OCI-LY7 (cell line): ENCODE measurements around the gene FRZB. TPM values are rescaled to one million over a fixed set of nuclear protein-coding genes. Genes with fewer than 3 reads are reported as not detected.
"Not testable (repeated sequence)": the region's sequence is repeated elsewhere in the genome, so short reads cannot be mapped to it uniquely, and the experiment has no call there.

Source experiments
- BruUV-seq: library from RNA; stranded (reverse); fragments of 400-500 nt; replicated peaks from 2 replicates; lab custom pipeline; 2021; lab: Mats Ljungman, UMichigan
- CTCF ChIA-PET: fragments of 300-600 bp; sonication (Branson Sonifier 250); formaldehyde crosslinking; loops from one replicate; lab custom pipeline; 2022; ENCODE audit warnings: antibody characterized with exemption; ENCODE audit not compliant: unreplicated experiment; lab: Charles Lee
- POLR2A ChIA-PET: fragments of 300-600 bp; sonication (Branson Sonifier 250); formaldehyde crosslinking; loops from one replicate; lab custom pipeline; 2022; ENCODE audit warnings: antibody characterized with exemption; lab: Charles Lee
- DNase-seq: peaks from one replicate; pipeline ENCODE4 v3.0.0-alpha.2; 2015; ENCODE audit warnings: low spot score
- H2AFZ ChIP-seq: fragments of 200-600 bp; sonication (generic), shearing (Covaris generic); 2 replicates; pipeline ENCODE4 v1.6.1; 2014; ENCODE audit warnings: mild to moderate bottlenecking, antibody characterized with exemption, low read length, moderate library complexity
- H3K27ac ChIP-seq: fragments of 200-600 bp; sonication (generic); 2 replicates; pipeline ENCODE4 v1.5.1; 2014; ENCODE audit warnings: mixed run types, low read depth, mild to moderate bottlenecking, moderate library complexity, low read length, inconsistent platforms; ENCODE audit not compliant: poor library complexity, severe bottlenecking
- H3K36me3 ChIP-seq: fragments of 200-600 bp; sonication (generic); 2 replicates; pipeline ENCODE4 v1.6.1; 2014; ENCODE audit warnings: mild to moderate bottlenecking, antibody characterized with exemption, low read length, moderate library complexity, mixed read lengths; ENCODE audit not compliant: insufficient read depth
- H3K4me1 ChIP-seq: fragments of 200-600 bp; sonication (generic); 2 replicates; pipeline ENCODE4 v1.5.1; 2014; ENCODE audit warnings: mild to moderate bottlenecking, low read length; ENCODE audit not compliant: insufficient read depth, poor library complexity, severe bottlenecking
- H3K4me2 ChIP-seq: fragments of 200-600 bp; sonication (generic); 2 replicates; pipeline ENCODE4 v1.6.1; 2014; ENCODE audit warnings: mild to moderate bottlenecking, low read length
- H3K4me3 ChIP-seq: fragments of 200-600 bp; sonication (generic); 2 replicates; pipeline ENCODE4 v1.5.1; 2014; ENCODE audit warnings: mild to moderate bottlenecking, low read depth, low read length; ENCODE audit not compliant: poor library complexity, severe bottlenecking
- H3K79me2 ChIP-seq: fragments of 200-600 bp; sonication (generic); 2 replicates; pipeline ENCODE4 v1.6.1; 2016; ENCODE audit warnings: low read depth, mild to moderate bottlenecking, low read length, moderate library complexity, mixed read lengths; ENCODE audit not compliant: insufficient read depth
- H3K9me2 ChIP-seq: fragments of 200-600 bp; sonication (generic); 2 replicates; pipeline ENCODE4 v1.6.1; 2016; ENCODE audit warnings: mild to moderate bottlenecking, low read length, mixed read lengths; ENCODE audit not compliant: insufficient read depth
- H3K9me3 ChIP-seq: fragments of 200-600 bp; sonication (generic); 2 replicates; pipeline ENCODE4 v1.6.1; 2014; ENCODE audit warnings: mild to moderate bottlenecking, mixed run types, low read length, mixed read lengths
- H4K20me1 ChIP-seq: fragments of 200-600 bp; sonication (generic); 2 replicates; pipeline ENCODE4 v1.6.1; 2014; ENCODE audit warnings: mild to moderate bottlenecking, antibody characterized with exemption, low read length, moderate library complexity, mixed read lengths; ENCODE audit not compliant: insufficient read depth
- EZH2phosphoT487 ChIP-seq: fragments of 200-600 bp; sonication (generic); IDR thresholded peaks from 2 replicates; pipeline ENCODE4 v1.6.1; 2018; ENCODE audit warnings: low read depth, borderline replicate concordance, mild to moderate bottlenecking, mixed run types, antibody characterized with exemption, low read length, moderate library complexity, mixed read lengths
- intact Hi-C: fragments of 100-400 bp; cut with micrococcal nuclease; formaldehyde crosslinking; loops from one replicate; pipeline ENCODE4 v1.10.0; 2022; ENCODE audit not compliant: unreplicated experiment
- total RNA-seq, 2 experiments: library from RNA; depleted of rRNA in 1 of 2; stranded (reverse); fragments of >200 nt in 1 of 2; shearing (Covaris generic) in 1 of 2; gene quantifications; 2 replicates each; pipeline ENCODE4 v1.2.3, GENCODE V29; 2014 to 2022
- TF ChIP-seq, protein P1 (sequence below): fragments of 200-600 bp; sonication (generic); conservative IDR thresholded peaks from 2 replicates; pipeline ENCODE4 v1.5.1; 2014; ENCODE audit warnings: mild to moderate bottlenecking, antibody characterized with exemption, low read length, moderate library complexity, mixed read lengths

FRZB gene
- total RNA-seq, 2 experiments from 2014 or later: not detected

DNA sequence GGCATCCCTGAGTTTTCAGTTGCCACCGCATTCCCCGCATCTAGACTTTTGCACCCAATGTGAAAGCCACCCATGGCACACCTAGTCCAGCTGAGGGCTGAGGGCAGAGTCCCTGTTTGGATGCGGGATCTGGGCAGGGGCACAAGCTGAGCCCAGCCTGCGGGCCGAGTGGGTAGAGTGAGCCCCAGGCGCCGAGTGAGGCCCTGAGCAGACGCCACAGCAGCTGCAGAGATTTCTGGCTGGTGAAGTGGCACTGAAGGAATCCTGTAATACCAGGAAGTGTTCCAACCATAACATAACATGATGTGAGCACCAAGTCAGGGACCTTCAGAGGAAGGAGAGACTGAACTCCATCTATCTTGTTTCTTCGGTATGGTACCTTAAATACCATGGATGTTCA is 27.7 kb upstream of the FRZB start:
- POLR2A ChIA-PET: interaction anchor here (0.6 to 1.1 kb wide), 2 partner anchors 26 to 1739 kb away, joined by 3 to 5 read pairs; no protein-coding TSS in a partner anchor
- no peaks in the 10 kb centered on the region for H3K9me2 ChIP-seq
- H3K36me3 ChIP-seq: no peaks in the 10 kb centered on the region
- H3K4me3 ChIP-seq: no peak overlapping the region
- no peaks in the 10 kb centered on the region for H4K20me1 ChIP-seq
- H3K9me3 ChIP-seq: no peaks in the 10 kb centered on the region; the same call in 1 of the 2 replicates
- TF ChIP-seq, protein P1, sequence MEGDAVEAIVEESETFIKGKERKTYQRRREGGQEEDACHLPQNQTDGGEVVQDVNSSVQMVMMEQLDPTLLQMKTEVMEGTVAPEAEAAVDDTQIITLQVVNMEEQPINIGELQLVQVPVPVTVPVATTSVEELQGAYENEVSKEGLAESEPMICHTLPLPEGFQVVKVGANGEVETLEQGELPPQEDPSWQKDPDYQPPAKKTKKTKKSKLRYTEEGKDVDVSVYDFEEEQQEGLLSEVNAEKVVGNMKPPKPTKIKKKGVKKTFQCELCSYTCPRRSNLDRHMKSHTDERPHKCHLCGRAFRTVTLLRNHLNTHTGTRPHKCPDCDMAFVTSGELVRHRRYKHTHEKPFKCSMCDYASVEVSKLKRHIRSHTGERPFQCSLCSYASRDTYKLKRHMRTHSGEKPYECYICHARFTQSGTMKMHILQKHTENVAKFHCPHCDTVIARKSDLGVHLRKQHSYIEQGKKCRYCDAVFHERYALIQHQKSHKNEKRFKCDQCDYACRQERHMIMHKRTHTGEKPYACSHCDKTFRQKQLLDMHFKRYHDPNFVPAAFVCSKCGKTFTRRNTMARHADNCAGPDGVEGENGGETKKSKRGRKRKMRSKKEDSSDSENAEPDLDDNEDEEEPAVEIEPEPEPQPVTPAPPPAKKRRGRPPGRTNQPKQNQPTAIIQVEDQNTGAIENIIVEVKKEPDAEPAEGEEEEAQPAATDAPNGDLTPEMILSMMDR: no peak
- no peak for TF ChIP-seq EZH2phosphoT487
- H3K27ac ChIP-seq: no peak overlapping the region
- no peak for DNase-seq
- intact Hi-C loops: no loop called here
- H2AFZ ChIP-seq: no peak overlapping the region
- CTCF ChIA-PET: no interaction called here
- H3K4me1 ChIP-seq: no peaks in the 10 kb centered on the region
- no TSS peak for BruUV-seq
- H3K79me2 ChIP-seq: no peaks in the 10 kb centered on the region
- H3K4me2 ChIP-seq: no peak overlapping the region

DNA sequence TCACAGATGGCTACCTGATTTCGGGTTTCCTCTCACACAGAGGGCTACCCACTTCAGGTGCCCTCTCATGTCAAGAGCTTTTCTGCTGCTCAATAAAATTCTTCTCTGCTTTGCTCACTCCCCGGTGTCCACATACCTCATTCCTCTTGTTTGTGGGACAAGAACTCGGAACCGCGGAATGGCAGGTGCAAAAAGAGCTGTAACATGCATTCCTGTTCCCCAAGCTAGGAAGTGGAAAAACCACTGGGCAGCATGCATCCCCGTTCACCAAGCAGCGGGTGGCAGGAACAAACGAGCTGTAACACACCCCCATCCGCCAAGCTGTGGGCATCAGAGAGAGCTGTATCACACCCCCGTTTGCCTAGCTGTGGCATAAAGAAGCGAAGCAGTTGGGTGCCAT is 27.2 kb upstream of the FRZB start:
- Histone ChIP-seq H2AFZ (no peak overlapping the region), H3K4me1 (peaks cover 4% of the 10 kb centered on the region), H3K4me3 (no peak overlapping the region), H4K20me1 (no peaks in the 10 kb centered on the region), H3K79me2 (no peaks in the 10 kb centered on the region), H3K9me3 (no peaks in the 10 kb centered on the region; the same call in 1 of the 2 replicates), H3K4me2 (no peak overlapping the region), H3K36me3 (no peaks in the 10 kb centered on the region), H3K27ac (no peak overlapping the region), H3K9me2 (no peaks in the 10 kb centered on the region)
- ChIA-PET CTCF (no interaction called here), POLR2A (interaction anchor here (0.6 to 1.2 kb wide), 3 partner anchors 20 to 1740 kb away, joined by 3 to 5 read pairs (median 3); no protein-coding TSS in a partner anchor)
- TF ChIP-seq, protein P1: no peak
- no peak for TF ChIP-seq EZH2phosphoT487
- no peak for DNase-seq
- BruUV-seq: no TSS peak
- intact Hi-C loops: no loop called here

DNA sequence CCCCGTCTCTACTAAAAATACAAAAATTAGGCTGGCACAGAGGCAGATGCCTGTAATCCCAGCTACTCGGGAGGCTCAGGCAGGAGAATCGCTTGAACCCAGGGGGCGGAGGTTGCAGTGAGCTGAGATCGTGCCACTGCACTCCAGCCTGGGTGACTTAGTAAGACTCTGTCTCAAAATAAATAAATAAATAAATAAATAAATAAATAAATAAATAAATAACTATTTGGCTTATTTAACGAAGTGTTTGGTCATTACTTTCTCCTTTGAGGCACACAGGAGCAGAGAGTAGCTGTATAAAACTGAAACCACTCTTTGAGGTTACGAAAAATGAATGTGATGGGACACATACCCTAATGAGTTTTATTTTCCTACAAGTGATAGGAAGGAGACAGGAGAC is 26.6 kb upstream of the FRZB start:
- intact Hi-C loops, CTCF ChIA-PET: not testable (repeated sequence)

More for the DNA sequence above, 26.6 kb upstream of the FRZB start:
- POLR2A ChIA-PET: interaction anchor here (1.1 to 2.6 kb wide), 3 partner anchors 14 to 25 kb away, joined by 3 to 6 read pairs (median 5); no protein-coding TSS in a partner anchor
- H3K9me3 ChIP-seq, H3K4me2 ChIP-seq, H3K9me2 ChIP-seq, H2AFZ ChIP-seq, H3K79me2 ChIP-seq, H3K27ac ChIP-seq, BruUV-seq, H3K36me3 ChIP-seq, DNase-seq, H3K4me3 ChIP-seq, H4K20me1 ChIP-seq: not testable (repeated sequence)
- H3K4me1 ChIP-seq: peaks cover 10% of the 10 kb centered on the region
